ENCODE results near the gene PTCD1.

The PTCD1 gene

DNA sequence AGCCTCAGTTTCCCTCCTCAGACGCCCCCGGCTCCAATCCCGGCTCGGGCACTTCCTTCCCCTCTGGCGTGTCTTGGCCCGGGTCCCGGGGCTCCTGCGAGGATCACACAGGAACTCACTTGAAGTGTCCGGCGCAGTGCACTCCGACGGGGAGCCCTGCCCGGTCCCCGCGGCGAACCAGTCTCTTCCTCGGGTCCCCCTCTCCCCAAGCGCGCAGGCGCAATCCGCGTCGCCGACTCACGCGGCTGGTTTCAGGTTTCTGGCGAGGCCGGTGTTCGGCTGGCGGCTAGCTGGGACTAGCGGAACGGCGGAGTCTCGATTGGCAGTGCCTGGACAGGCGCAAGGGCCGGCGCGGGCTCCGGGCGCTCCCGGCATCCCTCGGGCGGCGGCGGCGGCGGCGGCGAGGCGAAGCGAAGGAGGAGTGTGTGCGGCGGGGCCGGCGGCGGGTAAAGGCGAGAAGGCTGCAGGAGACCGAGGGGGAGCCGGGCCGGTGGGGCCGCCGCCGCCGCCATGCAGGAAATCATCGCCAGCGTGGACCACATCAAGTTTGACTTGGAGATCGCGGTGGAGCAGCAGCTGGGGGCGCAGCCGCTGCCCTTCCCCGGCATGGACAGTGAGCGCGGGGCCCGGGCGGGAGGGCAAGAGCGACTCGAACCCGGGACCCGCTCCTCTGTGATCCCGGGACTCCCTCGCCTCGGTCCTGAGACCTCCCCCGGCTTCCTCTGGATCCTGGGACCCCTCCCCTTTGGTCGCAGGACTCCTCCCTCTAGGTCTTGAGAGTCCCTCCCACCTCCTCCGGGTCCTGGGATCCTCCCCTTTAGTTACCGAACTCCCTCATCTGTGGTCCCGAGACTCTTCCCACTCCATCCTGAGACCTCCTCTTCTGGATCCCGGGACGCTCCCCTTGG lies at the start of gene PTCD1, which contains the start of gene CPSF4:
Gene PTCD1, minus strand, starts transcription at position 226 of the 908 bp plus-strand sequence. CDS start 3,556 bp downstream, outside the sequence.
Gene CPSF4, plus strand, starts transcription at position 371 of the 908 bp plus-strand sequence. Its CDS starts 140 bp downstream, at position 511.
- DNase-seq (ENCODE audit: low spot score) = peak; percentile 99

GRCh38 chr7:99485094-99485493 lies 46.5 kb upstream of the PTCD1 start:
- no peak for DNase-seq (ENCODE audit: low spot score)

DNA sequence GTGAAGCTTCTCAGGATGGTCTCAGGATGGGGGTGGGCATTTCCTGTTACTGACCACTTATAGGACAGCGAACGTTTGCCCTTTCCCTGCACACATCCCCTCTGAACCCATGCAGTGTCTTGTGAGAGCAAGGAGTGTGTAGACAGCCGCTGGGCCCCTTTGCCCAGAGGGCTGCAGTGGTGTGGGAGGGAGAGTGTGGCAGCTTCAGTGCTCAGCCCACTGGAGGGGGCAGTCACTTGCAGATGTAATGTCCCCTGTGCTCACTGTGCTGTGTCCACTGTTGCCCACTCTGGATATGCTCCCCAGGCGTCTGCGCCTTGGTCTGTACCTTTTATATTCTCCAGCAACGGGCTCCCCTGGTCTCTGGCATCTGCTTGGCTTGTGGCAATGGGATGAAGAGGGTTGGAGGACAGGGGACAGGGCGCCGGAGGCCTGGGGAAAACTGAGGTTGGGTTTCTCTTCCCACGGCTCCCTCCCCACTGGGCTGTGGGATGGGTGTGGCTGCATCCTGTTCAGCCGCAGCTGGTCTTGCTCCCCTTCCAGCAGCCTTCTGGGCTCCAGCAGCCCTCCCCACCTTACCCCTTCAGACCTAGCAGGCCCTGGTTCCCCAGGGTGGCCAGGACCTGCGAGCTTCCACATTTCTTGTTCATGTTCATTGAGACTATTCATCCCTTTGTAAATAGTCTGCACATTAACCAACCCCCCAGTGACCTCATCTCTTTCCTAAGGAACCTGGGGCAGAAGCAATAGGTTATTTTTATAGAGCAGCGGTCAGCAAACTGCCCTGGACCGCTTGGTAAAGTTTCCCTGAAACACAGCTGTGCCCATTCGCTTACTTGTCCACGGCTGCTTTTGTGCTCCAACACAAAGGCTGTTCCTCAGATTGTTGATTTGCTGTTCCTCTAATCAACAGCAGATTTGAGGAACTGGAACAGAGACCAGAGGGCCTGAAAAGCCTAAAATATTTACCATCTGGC lies 40.2 kb upstream of the PTCD1 start:
- no peak for DNase-seq (ENCODE audit: low spot score)

DNA sequence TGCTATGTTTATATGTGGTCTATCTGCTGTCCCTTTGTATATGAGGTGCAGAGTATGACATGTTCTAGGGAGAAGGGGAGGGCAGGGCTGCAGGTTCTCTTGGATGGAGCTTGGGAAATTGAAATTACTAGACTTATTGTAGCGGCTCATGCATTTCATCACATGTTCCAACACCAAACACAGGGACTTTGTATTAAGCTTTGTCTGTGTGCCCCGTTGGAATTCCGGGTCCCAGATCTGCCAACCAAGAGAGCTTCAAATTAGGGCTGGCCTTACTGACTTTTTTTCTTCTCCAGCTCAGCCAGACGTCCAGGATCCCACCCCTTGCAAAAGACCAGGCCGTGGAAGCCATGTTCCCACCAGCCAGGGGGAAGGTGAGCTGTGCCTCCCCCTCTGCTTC lies 37.5 kb upstream of the PTCD1 start:
- no peak for DNase-seq (ENCODE audit: low spot score)

DNA sequence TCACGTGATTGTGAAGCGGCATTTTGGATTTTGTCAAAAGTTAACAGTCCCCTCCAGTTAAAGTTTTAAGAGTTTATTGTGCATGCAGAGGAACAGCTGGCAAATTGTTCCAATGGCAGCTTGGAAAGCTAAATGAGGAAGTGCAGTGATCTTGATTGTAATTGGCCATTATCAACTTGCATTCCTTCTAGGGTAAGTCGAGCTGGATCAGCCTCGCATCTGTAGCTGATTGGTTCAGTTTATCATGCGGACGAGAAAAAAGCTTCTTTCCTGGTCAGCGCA lies 34.7 kb upstream of the PTCD1 start:
- DNase-seq (ENCODE audit: low spot score) = peak; percentile 78

- DNase-seq (ENCODE audit: low spot score) = peak; percentile 99
Measured at GRCh38 chr7:99472561-99473314, 34.1 kb upstream of the PTCD1 start, which contains the start of gene ZNF789. Gene ZNF789 (plus strand): TSS chr7:99472890. CDS start chr7:99476457, 3,567 bp downstream.

DNA sequence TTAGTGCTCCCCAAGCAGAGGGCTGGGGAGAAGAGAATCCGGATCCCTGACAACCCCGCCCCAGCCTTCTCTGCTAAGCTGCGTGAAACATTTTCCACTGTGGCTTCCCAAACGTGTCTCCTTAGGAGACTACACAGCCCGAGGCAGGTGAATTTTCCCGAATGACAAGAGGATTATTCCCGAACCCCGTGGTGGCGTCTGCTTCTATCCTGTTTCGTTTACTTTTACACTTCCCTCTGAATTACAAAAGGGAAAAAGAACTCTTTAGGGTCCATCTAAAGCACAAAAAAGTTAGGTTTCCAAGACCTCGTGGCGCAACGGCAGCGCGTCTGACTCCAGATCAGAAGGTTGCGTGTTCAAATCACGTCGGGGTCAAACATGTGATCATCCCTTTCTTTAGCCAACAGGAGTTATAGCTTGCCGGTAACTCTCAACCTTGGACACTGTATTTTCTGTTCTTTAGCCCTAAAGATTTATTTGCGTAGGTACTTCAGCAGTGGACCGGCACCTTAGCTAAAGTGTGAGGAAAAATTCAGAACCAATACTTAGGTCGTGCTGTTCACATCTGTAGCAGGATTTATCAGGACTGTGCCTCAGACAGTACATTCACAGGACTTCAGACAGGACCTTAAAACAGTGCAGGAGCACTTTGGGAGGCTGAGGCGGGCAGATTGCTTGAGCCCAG lies 30.9 kb upstream of the PTCD1 start:
- no peak for DNase-seq (ENCODE audit: low spot score)

DNA sequence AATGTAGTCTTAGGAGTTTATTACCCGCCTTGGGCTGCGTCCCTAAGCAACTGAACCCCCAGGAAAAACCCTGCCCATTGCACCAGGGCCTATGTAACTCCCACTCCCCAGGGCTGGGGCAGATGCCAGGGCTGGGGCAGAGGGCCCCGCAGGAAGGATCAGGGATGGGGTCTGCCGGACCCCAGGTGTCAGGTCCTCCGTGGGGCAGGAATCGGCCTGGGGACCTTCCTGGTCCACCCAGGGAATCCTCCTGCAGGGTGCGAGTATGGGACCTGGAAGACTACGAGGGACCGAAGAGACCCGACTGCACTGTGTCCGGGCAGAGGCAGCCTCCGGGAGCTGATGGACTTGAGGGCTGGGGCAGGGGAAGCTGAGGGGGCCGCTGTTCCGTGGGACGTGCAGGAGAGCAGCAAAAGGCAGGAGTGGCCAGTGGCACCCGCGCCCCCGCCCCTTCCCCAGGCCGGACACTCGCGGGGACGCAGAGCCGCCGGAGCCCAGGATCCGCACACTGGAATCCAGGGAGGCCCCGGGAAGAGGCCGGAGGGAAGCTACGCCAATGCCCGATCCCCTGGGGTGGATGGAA lies 29.8 kb upstream of the PTCD1 start:
- no peak for DNase-seq (ENCODE audit: low spot score)

DNA sequence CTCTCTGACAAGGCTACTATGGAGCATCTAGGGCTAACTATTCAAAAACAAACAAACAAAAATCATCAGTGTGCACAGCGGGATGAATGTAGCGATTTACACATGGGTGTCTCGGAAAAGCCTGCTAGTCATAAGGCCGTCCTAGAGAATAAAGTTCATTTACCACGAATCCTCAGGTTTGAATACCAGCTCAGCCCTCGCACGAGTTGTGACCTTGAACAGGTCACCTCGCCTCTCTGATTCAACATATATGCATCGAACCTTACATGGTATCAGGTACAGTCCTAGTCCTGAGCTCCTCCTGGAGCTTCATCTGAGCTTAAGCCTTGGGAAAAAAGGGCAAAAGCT lies 26.8 kb upstream of the PTCD1 start:
- no peak for DNase-seq (ENCODE audit: low spot score)

DNA sequence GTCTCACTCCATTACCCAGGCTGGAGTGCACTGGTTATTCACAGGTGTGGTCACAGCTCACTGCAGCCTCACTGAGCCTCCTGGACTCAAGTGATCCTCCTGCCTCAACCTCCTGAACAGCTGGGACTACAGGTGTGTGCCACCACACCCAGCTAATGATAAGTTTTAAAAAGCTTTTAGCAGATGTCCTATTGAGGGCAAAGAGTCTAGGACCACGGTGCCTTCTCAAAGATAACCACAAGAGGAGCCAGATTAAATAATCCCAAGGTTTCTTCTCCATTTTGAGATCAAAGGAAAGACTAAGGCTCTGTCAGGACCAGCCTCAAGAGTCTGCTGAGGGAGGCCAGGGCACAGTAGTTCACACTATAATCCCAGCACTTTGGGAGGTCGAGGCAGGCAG lies 22.6 kb upstream of the PTCD1 start:
- DNase-seq (ENCODE audit: low spot score) = no peak

DNA sequence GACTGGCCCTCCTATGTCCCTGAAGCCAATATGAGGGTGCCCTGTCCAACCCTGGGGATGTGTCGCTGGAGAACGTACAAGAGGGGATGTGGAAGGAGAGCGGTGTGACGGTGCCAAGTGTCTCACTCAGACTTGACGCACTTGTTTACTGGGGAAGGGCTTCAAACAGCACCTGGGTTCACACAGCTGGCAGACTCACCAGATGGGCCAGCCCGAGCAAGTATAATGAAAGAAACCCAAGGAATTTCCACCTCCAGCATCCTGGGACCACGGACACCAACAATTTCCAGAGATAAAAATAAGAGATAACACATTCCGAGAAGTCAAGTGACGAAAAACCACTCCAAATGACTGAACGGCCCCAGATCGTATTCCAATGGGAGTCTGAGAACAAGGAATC lies 22.1 kb upstream of the PTCD1 start:
- DNase-seq (ENCODE audit: low spot score) = no peak

GRCh38 chr7:99459087-99459486 lies 20.5 kb upstream of the PTCD1 start:
- DNase-seq (ENCODE audit: low spot score) = no peak

DNA sequence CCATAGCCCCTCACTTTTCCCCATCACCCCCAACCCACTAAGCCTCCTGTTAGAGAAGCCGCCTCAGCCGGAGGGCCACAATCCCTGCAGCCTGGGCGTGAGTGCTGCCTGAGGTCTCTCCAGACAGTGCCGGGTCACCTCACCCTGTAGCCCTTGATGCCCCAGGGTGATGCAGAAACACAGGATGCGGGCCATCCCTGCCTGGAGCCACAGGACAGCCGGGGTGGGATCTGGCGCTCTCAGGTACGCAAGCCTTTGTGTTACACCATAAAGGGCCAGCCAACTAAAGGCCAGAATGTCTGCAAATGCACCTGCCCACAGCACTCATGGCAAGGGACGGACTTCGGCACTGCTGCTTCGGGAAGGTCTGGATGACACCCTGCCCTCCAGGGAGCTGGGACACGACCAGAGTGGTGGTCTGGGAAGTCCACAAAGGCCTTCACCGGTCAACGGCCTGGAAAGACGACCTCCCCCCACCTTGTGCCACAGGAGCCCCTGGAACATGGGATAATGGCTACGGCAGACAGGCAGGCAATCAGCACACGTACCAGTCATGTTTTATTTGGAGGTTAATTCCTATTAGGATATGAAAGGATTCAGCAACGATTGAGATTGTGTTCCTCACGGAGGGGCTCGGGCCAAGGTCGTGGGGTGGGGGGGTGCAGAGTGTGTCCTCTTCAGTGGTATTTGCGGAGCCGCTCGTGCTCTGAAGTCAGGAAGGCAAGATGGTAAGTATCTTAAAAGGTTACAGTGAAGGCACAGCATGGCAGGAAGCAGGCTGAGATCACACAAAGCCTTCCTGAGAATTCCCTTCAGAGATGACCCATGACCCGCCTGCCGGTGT lies 19.3 kb upstream of the PTCD1 start:
- no peak for DNase-seq (ENCODE audit: low spot score)

- no peak for DNase-seq (ENCODE audit: low spot score)
Measured at GRCh38 chr7:99457050-99457649, 18.6 kb upstream of the PTCD1 start.

- DNase-seq (ENCODE audit: low spot score) = no peak
Measured at GRCh38 chr7:99456288-99456687, 17.7 kb upstream of the PTCD1 start.

GRCh38 chr7:99455874-99456273 lies 17.3 kb upstream of the PTCD1 start:
- DNase-seq (ENCODE audit: low spot score) = no peak

DNA sequence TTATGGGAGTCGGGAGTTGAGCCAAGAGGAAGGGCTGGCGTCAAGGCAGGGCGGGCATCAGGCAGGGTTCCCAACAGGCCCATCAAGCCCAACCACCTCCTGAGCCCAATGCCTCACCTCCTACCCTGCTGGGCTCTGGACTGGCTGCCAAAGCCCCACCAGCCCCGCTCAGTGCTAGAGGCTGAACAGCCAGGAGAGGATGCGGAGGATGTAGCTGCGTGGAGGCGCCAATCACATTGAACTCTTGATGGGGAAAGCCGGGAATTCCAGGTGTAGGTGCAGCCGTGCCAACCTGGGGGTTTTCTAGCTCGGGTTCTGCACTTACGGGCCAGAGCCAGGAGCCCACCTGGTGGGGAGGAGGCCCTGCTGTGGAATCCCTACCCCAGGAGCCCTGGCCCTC lies 14.5 kb upstream of the PTCD1 start:
- no peak for DNase-seq (ENCODE audit: low spot score)

- DNase-seq (ENCODE audit: low spot score) = no peak
Measured at GRCh38 chr7:99452541-99452940, 13.9 kb upstream of the PTCD1 start.

DNA sequence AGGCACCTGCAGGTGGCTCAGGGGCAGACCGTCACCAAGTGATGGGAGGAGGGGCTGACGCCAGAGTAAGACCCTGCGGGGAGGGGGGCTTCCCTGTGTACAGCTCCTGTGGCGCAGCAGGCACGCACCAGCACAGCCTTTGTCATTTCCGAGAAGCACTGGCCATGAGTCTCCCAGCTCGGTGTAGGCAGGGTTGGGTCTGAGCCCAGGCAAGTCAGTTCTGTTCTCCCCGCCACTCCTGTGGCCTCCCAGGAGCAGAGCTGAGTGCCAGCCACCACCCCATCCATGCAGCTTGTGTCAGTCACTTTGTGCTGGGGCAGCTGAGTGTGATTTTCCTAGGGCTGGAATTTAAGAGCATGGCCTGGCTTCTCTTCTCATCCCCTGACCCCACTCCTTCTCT lies 13.3 kb upstream of the PTCD1 start:
- DNase-seq (ENCODE audit: low spot score) = no peak

DNA sequence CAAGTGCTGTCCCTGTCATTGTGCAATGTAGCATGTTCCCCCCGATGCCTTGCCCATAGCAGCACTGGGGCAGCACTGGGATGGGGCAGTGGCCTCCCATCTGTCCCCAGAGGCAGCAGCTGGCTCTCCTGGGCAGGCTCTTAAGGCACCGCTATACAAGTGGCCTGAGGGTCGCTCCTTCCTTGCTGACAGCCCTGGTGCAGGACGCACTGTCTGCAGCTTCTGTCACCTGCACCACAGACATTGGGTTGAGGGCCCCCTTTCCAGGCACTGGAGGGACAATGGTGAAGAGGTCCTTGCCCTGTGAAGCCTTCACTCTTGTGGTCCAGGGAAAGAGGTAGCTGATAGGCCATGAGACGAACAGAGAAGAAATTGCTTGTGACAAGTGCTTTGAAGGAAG lies 10.7 kb upstream of the PTCD1 start:
- DNase-seq (ENCODE audit: low spot score) = no peak

All from AG08396 (cell line).